HepG2 (cell line): ENCODE data around the gene MED13L. TPM values are rescaled to one million over a fixed set of nuclear protein-coding genes. Genes with fewer than 3 reads are reported as not detected.

Source experiments
- ATAC-seq: fragments of 200-7000 bp; cut with Tn5 transposase; 3 replicates; pipeline ENCODE4 v1.9.1; 2020; ENCODE audit warnings: mild to moderate bottlenecking, moderate library complexity
- BruUV-seq: library from RNA; stranded (reverse); fragments of 400-500 nt; replicated peaks from 2 replicates; lab custom pipeline; 2021; lab: Mats Ljungman, UMichigan
- CTCF ChIA-PET: fragments of 300-600 bp; formaldehyde crosslinking; extraction: SDS; loops from one replicate; lab custom pipeline; 2021; ENCODE audit warnings: low total read pairs, inconsistent platforms, low intra/inter-chr PET ratio; lab: Yijun Ruan, JAX
- POLR2A ChIA-PET: fragments of 350-600 bp; sonication (Branson Sonifier 250); formaldehyde crosslinking; loops from one replicate; lab custom pipeline; 2020; ENCODE audit warnings: antibody characterized with exemption, inconsistent platforms; lab: Yijun Ruan, JAX
- DNase-seq: peaks from one replicate; pipeline ENCODE4 v3.0.0-alpha.2; 2015; ENCODE audit warnings: low spot score
- FAIRE-seq: peaks from 3 replicates; lab custom pipeline; 2011; peaks lifted over from hg19 to GRCh38; lab: Jason Lieb, UNC
- H2AFZ ChIP-seq: one replicate; pipeline ENCODE4 v1.6.1; 2011; ENCODE audit warnings: low read length, inconsistent platforms
- H3K27ac ChIP-seq: fragments of 300-600 bp; 3 replicates; pipeline ENCODE4 v1.8.0; 2011; ENCODE audit warnings: mixed run types, mild to moderate bottlenecking, mixed read lengths, low read length, inconsistent platforms; ENCODE audit not compliant: insufficient read depth; ENCODE audit errors: extremely low read length
- H3K27me3 ChIP-seq, 2 experiments: fragments of 200-600 bp in 1 of 2; 2 replicates in 1 of 2; 3 replicates in 1 of 2; pipeline versions ENCODE4 v1.6.0 to v1.8.0; 2011; ENCODE audit warnings: low read length in 2 of 2, mild to moderate bottlenecking in 2 of 2, moderate library complexity in 2 of 2, inconsistent platforms in 1 of 2; ENCODE audit not compliant: insufficient read depth in 2 of 2, control insufficient read depth in 1 of 2
- H3K36me3 ChIP-seq, 2 experiments: fragments of 200-600 bp in 1 of 2; replicated peaks in 1 of 2; 2 replicates in 1 of 2; 3 replicates in 1 of 2; pipeline versions ENCODE4 v1.5.1 to v1.8.0; 2011; ENCODE audit warnings: low read length in 2 of 2, inconsistent platforms in 1 of 2; ENCODE audit not compliant: insufficient read depth in 2 of 2, control insufficient read depth in 1 of 2
- H3K4me1 ChIP-seq: 2 replicates; pipeline ENCODE4 v1.5.1; 2012; ENCODE audit warnings: low read length, inconsistent platforms; ENCODE audit not compliant: insufficient read depth
- H3K4me2 ChIP-seq: 2 replicates; pipeline ENCODE4 v1.6.0; 2011; ENCODE audit warnings: low read depth, low read length, inconsistent platforms
- H3K4me3 ChIP-seq, 3 experiments: fragments of 200-600 bp in 1 of 3; sonication (generic), shearing (Covaris generic) in 1 of 3; replicated peaks in 1 of 3; 2 replicates each; pipeline ENCODE4 v1.5.1; 2011 to 2016; ENCODE audit warnings: low read length in 3 of 3, inconsistent platforms in 2 of 3, low read depth in 2 of 3, mild to moderate bottlenecking in 2 of 3, control low read depth in 1 of 3, mixed read lengths in 1 of 3; ENCODE audit not compliant: insufficient read depth in 1 of 3
- H3K79me2 ChIP-seq: one replicate; pipeline ENCODE4 v1.6.1; 2011; ENCODE audit warnings: low read length, inconsistent platforms; ENCODE audit not compliant: insufficient read depth
- H3K9ac ChIP-seq: 2 replicates; pipeline ENCODE4 v1.6.0; 2011; ENCODE audit warnings: mild to moderate bottlenecking, low read depth, low read length, inconsistent platforms; ENCODE audit not compliant: insufficient read depth
- H3K9me3 ChIP-seq: 2 replicates; pipeline ENCODE4 v1.5.1; 2012; ENCODE audit warnings: mild to moderate bottlenecking, low read length
- H4K20me1 ChIP-seq: 2 replicates; pipeline ENCODE4 v1.6.0; 2011; ENCODE audit warnings: inconsistent platforms, mild to moderate bottlenecking, low read length, moderate library complexity; ENCODE audit not compliant: insufficient read depth
- ARNTL ChIP-seq: sonication (generic); formaldehyde crosslinking; IDR thresholded peaks from 2 replicates; pipeline ENCODE4 v1.4.0; 2020; ENCODE audit warnings: mild to moderate bottlenecking, missing genetic modification reagents
- JARID2 ChIP-seq: sonication (generic); formaldehyde crosslinking; IDR thresholded peaks from 2 replicates; pipeline ENCODE4 v1.8.1; 2023; ENCODE audit warnings: missing genetic modification reagents, inconsistent platforms; ENCODE audit not compliant: insufficient replicate concordance
- KIAA2018 ChIP-seq: sonication (generic); formaldehyde crosslinking; IDR thresholded peaks from 2 replicates; pipeline ENCODE4 v1.5.0; 2020; ENCODE audit warnings: mild to moderate bottlenecking, missing genetic modification reagents, borderline replicate concordance
- NR0B2 ChIP-seq: sonication (generic); formaldehyde crosslinking; IDR thresholded peaks from 2 replicates; pipeline ENCODE4 v1.4.0; 2020; ENCODE audit warnings: mild to moderate bottlenecking, missing genetic modification reagents
- SMARCC2 ChIP-seq: fragments of 450-650 bp; IDR thresholded peaks from 2 replicates; pipeline ENCODE4 v1.6.1; 2017; ENCODE audit warnings: antibody characterized with exemption, mild to moderate bottlenecking
- SP140L ChIP-seq: sonication (generic); formaldehyde crosslinking; IDR thresholded peaks from 2 replicates; pipeline ENCODE4 v1.4.0; 2020; ENCODE audit warnings: missing genetic modification reagents, borderline replicate concordance
- ZFP37 ChIP-seq: sonication (generic); formaldehyde crosslinking; IDR thresholded peaks from 2 replicates; pipeline ENCODE4 v1.4.0; 2020; ENCODE audit warnings: missing genetic modification reagents, borderline replicate concordance
- ZNF18 ChIP-seq: sonication (generic); formaldehyde crosslinking; IDR thresholded peaks from 2 replicates; pipeline ENCODE4 v1.8.0; 2022; ENCODE audit warnings: mild to moderate bottlenecking, missing genetic modification reagents; ENCODE audit not compliant: insufficient replicate concordance
- ZNF260 ChIP-seq: sonication (generic); formaldehyde crosslinking; IDR thresholded peaks from 2 replicates; pipeline ENCODE4 v1.4.0; 2020; ENCODE audit warnings: missing genetic modification reagents, low read depth, mild to moderate bottlenecking, borderline replicate concordance
- ZNF543 ChIP-seq: sonication (generic); formaldehyde crosslinking; IDR thresholded peaks from 2 replicates; pipeline ENCODE4 v1.4.0; 2020; ENCODE audit warnings: mild to moderate bottlenecking, missing genetic modification reagents
- ZNF557 ChIP-seq: sonication (generic); formaldehyde crosslinking; IDR thresholded peaks from 2 replicates; pipeline ENCODE4 v1.4.0; 2020; ENCODE audit warnings: missing genetic modification reagents
- ZNF678 ChIP-seq: sonication (generic); formaldehyde crosslinking; IDR thresholded peaks from 2 replicates; pipeline ENCODE4 v1.4.0; 2020; ENCODE audit warnings: mild to moderate bottlenecking, missing genetic modification reagents
- ZNF792 ChIP-seq: IDR thresholded peaks from 2 replicates; pipeline ENCODE4 v1.6.1; 2016
- WGBS: methylation state at CpG from one replicate; pipeline ENCODE4 v1.1.6; 2017; ENCODE audit warnings: low lambda C conversion rate; 5-methylcytosine and 5-hydroxymethylcytosine counted together
- in situ Hi-C: cut with HindIII; loops from 2 replicates; pipeline ENCODE4 v1.10.0; 2017; ENCODE audit warnings: low pct_unique_long_range_greater_than_20kb; ENCODE audit not compliant: extremely low pct_ligation_motif_present
- intact Hi-C: fragments of 100-400 bp; cut with micrococcal nuclease; formaldehyde crosslinking; loops from one replicate; pipeline ENCODE4 v1.10.0; 2022; ENCODE audit not compliant: unreplicated experiment
- polyA plus RNA-seq, 8 experiments: library from polyadenylated mRNA; depleted of rRNA in 3 of 8; stranded (reverse) in 7 of 8; unstranded in 1 of 8; fragments of >200 nt; fragmentation: Illumina TruSeq in 4 of 8; extraction: Trizol in 4 of 8; gene quantifications; 2 replicates each; pipeline versions ENCODE4 v1.2.1 to v1.2.3, GENCODE V29; 2011 to 2016; ENCODE audit warnings: low read depth in 4 of 8, missing spikeins in 1 of 8, mixed read lengths in 1 of 8; ENCODE audit not compliant: insufficient read depth in 1 of 8
- total RNA-seq, 5 experiments: library from RNA; depleted of rRNA; stranded (reverse); fragments of >200 nt; fragmentation: Illumina TruSeq; extraction: Trizol; gene quantifications; 2 replicates each; pipeline ENCODE4 v1.2.3, GENCODE V29; 2016; ENCODE audit warnings: low read depth in 1 of 5

Gene MED13L
- total and polyA plus RNA-seq, 2 of the 13 experiments (the other 11 are each of a cell fraction or from before 2014, with no cell fraction given): 24.8 to 38.9 TPM

GRCh38 chr12:116141833-116142162, 135.7 kb downstream of the MED13L start:
- ATAC-seq: no peak

More at GRCh38 chr12:116141833-116142162, 135.7 kb downstream of the MED13L start:
- FAIRE-seq (no peak), DNase-seq (no peak)
- intact Hi-C loops (no loop called here), in situ Hi-C loops (no loop called here)
- Histone ChIP-seq H2AFZ (no peak overlapping the region), H3K36me3 (no peaks in the 10 kb centered on the region), H4K20me1 (peaks cover 7% of the 10 kb centered on the region; the same call in 1 of the 2 replicates), H3K27ac (no peak overlapping the region), H3K9ac (no peak overlapping the region), H3K27me3 (no peaks in the 10 kb centered on the region), H3K79me2 (peaks cover 34% of the 10 kb centered on the region), H3K4me2 (no peak overlapping the region), H3K4me3 (no peak overlapping the region), H3K4me1 (peaks cover 32% of the 10 kb centered on the region), H3K9me3 (no peaks in the 10 kb centered on the region)
- 93% methylated on average over 2 of the region's 2 CpGs for WGBS
- TF ChIP-seq ARNTL (CRISPR knock-in tag) (no peak), ZNF678 (no peak), ZNF260 (CRISPR knock-in tag) (no peak), KIAA2018 (no peak), ZNF18 (CRISPR knock-in tag) (no peak), SMARCC2 (no peak), SP140L (CRISPR knock-in tag) (no peak), NR0B2 (no peak), JARID2 (no peak), ZNF792 (no peak), ZNF543 (CRISPR knock-in tag) (no peak), ZNF557 (no peak), ZFP37 (no peak)
- no TSS peak for BruUV-seq
- CTCF ChIA-PET: no interaction called here
- POLR2A ChIA-PET: no interaction called here
